GM18951 (cell line): ENCODE results near the gene BBIP1.

Source experiments
- POLR2A ChIP-seq: IDR thresholded peaks from 4 replicates; pipeline ENCODE4 v1.6.1; 2011; ENCODE audit warnings: mild to moderate bottlenecking; ENCODE audit not compliant: insufficient read length, insufficient read depth; ENCODE audit errors: extremely low read depth
- in situ Hi-C: fragments of 300-500 bp; cut with MboI; formaldehyde crosslinking; loops from one replicate; pipeline ENCODE4 v1.12.0; 2022; ENCODE audit warnings: low sequenced_read_pairs, mixed read lengths, inconsistent platforms; ENCODE audit not compliant: unreplicated experiment

Gene BBIP1

GRCh38 chr10:110860576-110861241, 58.3 kb downstream of the BBIP1 start:
- in situ Hi-C loops: no loop called here
- no peak for TF ChIP-seq POLR2A

- in situ Hi-C loops: no loop called here
- TF ChIP-seq POLR2A: no peak
These were observed 59.0 kb downstream of the BBIP1 start for GRCh38 chr10:110859973-110860376.

GRCh38 chr10:110859206-110859972, 59.6 kb downstream of the BBIP1 start:
- TF ChIP-seq POLR2A: no peak
- in situ Hi-C loops: no loop called here

- no peak for TF ChIP-seq POLR2A
- in situ Hi-C loops: no loop called here
These were observed 60.6 kb downstream of the BBIP1 start for GRCh38 chr10:110858297-110858934.

- in situ Hi-C loops: no loop called here
- no peak for TF ChIP-seq POLR2A
These were observed 61.5 kb downstream of the BBIP1 start for GRCh38 chr10:110857265-110858171.

- no peak for TF ChIP-seq POLR2A
- in situ Hi-C loops: no loop called here
These were observed 64.9 kb downstream of the BBIP1 start for GRCh38 chr10:110853921-110854605.

GRCh38 chr10:110852947-110853346, 66.0 kb downstream of the BBIP1 start:
- in situ Hi-C loops: no loop called here
- TF ChIP-seq POLR2A: no peak

- no peak for TF ChIP-seq POLR2A
- in situ Hi-C loops: no loop called here
These were observed 66.6 kb downstream of the BBIP1 start for GRCh38 chr10:110852255-110852896.

- in situ Hi-C loops: no loop called here
- TF ChIP-seq POLR2A: no peak
These were observed 67.9 kb downstream of the BBIP1 start for GRCh38 chr10:110851020-110851612.

- no peak for TF ChIP-seq POLR2A
These were observed 68.9 kb downstream of the BBIP1 start for GRCh38 chr10:110850099-110850498.

More at GRCh38 chr10:110850099-110850498, 68.9 kb downstream of the BBIP1 start:
- in situ Hi-C loops: no loop called here
